GM12891 (cell line): ENCODE data around the gene OR5M11.

Source experiments
- POLR2A ChIP-seq: IDR thresholded peaks from 2 replicates; pipeline ENCODE4 v1.6.1; 2011; ENCODE audit warnings: low read depth, low read length, control low read depth
- POLR2AphosphoS5 ChIP-seq: IDR thresholded peaks from 2 replicates; pipeline ENCODE4 v1.6.1; 2011; ENCODE audit warnings: low read depth, low read length, control low read depth

GRCh38 chr11:56497010-56497409, 46.0 kb downstream of the OR5M11 start:
- no peak for TF ChIP-seq POLR2A
- no peak for TF ChIP-seq POLR2AphosphoS5
